ENCODE measurements around the gene TRANK1. TPM values are rescaled to one million over a fixed set of nuclear protein-coding genes. Genes with fewer than 3 reads are reported as not detected.
A peak's percentile ranks its signal among the peaks of the same experiment; 100 is the strongest.
"Not testable (repeated sequence)": the region's sequence is repeated elsewhere in the genome, so short reads cannot be mapped to it uniquely, and the experiment has no call there.

The TRANK1 gene
- total and polyA plus RNA-seq, 2 donors, result 6.8 to 19.0 TPM

- no peak overlapping the region for H3K4me3 ChIP-seq (ENCODE audit: low read length in 2 of 2)
- H3K9me3 ChIP-seq (ENCODE audit: control insufficient read depth in 2 of 2, insufficient read depth in 1 of 2, low read length in 1 of 2), result no peaks in the 10 kb centered on the region
- H3K36me3 ChIP-seq (ENCODE audit: control insufficient read depth in 2 of 2, insufficient read depth in 2 of 2, low read length in 1 of 2), result peaks cover 52 to 54% of the 10 kb centered on the region in 2 donors
- H3K27me3 ChIP-seq (ENCODE audit: control insufficient read depth in 2 of 2, insufficient read depth in 1 of 2, low read length in 1 of 2), result no peaks in the 10 kb centered on the region
- H3K4me1 ChIP-seq (ENCODE audit: control insufficient read depth in 2 of 2, insufficient read depth in 2 of 2, low read length in 2 of 2), result peaks cover 12 to 18% of the 10 kb centered on the region in 2 donors
- DNase-seq (ENCODE audit: low read depth in 6 of 9, low spot score in 9 of 9), result no peak
- H3K27ac ChIP-seq (ENCODE audit: low read depth in 1 of 2, low read length in 1 of 2), result peak overlapping the region in 1 of 2 donors; percentile 51
- WGBS, result 97% methylated on average over 12 of the region's 12 CpGs
These were observed 52.3 kb downstream of the TRANK1 start for GRCh38 chr3:36892457-36893136.

- Histone ChIP-seq H3K36me3 (ENCODE audit: control insufficient read depth in 2 of 2, insufficient read depth in 2 of 2, low read length in 1 of 2) (peaks cover 58 to 59% of the 10 kb centered on the region in 2 donors), H3K4me1 (ENCODE audit: control insufficient read depth in 2 of 2, insufficient read depth in 2 of 2, low read length in 2 of 2) (peaks cover 12 to 18% of the 10 kb centered on the region in 2 donors), H3K9me3 (ENCODE audit: control insufficient read depth in 2 of 2, insufficient read depth in 1 of 2, low read length in 1 of 2) (no peaks in the 10 kb centered on the region), H3K4me3 (ENCODE audit: low read length in 2 of 2) (no peak overlapping the region), H3K27ac (ENCODE audit: low read depth in 1 of 2, low read length in 1 of 2) (no peak overlapping the region), H3K27me3 (ENCODE audit: control insufficient read depth in 2 of 2, insufficient read depth in 1 of 2, low read length in 1 of 2) (no peaks in the 10 kb centered on the region)
- WGBS, result 91% methylated on average over 4 of the region's 4 CpGs
- DNase-seq (ENCODE audit: low read depth in 6 of 9, low spot score in 9 of 9), result no peak
These were observed 53.1 kb downstream of the TRANK1 start for GRCh38 chr3:36891701-36892160.

GRCh38 chr3:36891097-36891496, 53.8 kb downstream of the TRANK1 start:
- H3K27me3 ChIP-seq (ENCODE audit: control insufficient read depth in 2 of 2, insufficient read depth in 1 of 2, low read length in 1 of 2); H3K4me3 ChIP-seq (ENCODE audit: low read length in 2 of 2); H3K27ac ChIP-seq (ENCODE audit: low read depth in 1 of 2, low read length in 1 of 2); DNase-seq (ENCODE audit: low read depth in 6 of 9, low spot score in 9 of 9); H3K9me3 ChIP-seq (ENCODE audit: control insufficient read depth in 2 of 2, insufficient read depth in 1 of 2, low read length in 1 of 2): not testable (repeated sequence)
- H3K36me3 ChIP-seq (ENCODE audit: control insufficient read depth in 2 of 2, insufficient read depth in 2 of 2, low read length in 1 of 2), result peaks cover 60 to 61% of the 10 kb centered on the region in 2 donors
- WGBS, result 97% methylated on average over 7 of the region's 7 CpGs
- peaks cover 12 to 18% of the 10 kb centered on the region in 2 donors for H3K4me1 ChIP-seq (ENCODE audit: control insufficient read depth in 2 of 2, insufficient read depth in 2 of 2, low read length in 2 of 2)

- DNase-seq (ENCODE audit: low read depth in 6 of 9, low spot score in 9 of 9), result peak in 1 of 9 donors; percentile 27
- Histone ChIP-seq H3K9me3 (ENCODE audit: control insufficient read depth in 2 of 2, insufficient read depth in 1 of 2, low read length in 1 of 2) (no peaks in the 10 kb centered on the region), H3K27me3 (ENCODE audit: control insufficient read depth in 2 of 2, insufficient read depth in 1 of 2, low read length in 1 of 2) (no peaks in the 10 kb centered on the region), H3K27ac (ENCODE audit: low read depth in 1 of 2, low read length in 1 of 2) (no peak overlapping the region), H3K36me3 (ENCODE audit: control insufficient read depth in 2 of 2, insufficient read depth in 2 of 2, low read length in 1 of 2) (peaks cover 60 to 61% of the 10 kb centered on the region in 2 donors), H3K4me3 (ENCODE audit: low read length in 2 of 2) (no peak overlapping the region), H3K4me1 (ENCODE audit: control insufficient read depth in 2 of 2, insufficient read depth in 2 of 2, low read length in 2 of 2) (peaks cover 12 to 18% of the 10 kb centered on the region in 2 donors)
These were observed 54.6 kb downstream of the TRANK1 start for GRCh38 chr3:36890261-36890660.

- Histone ChIP-seq H3K36me3 (ENCODE audit: control insufficient read depth in 2 of 2, insufficient read depth in 2 of 2, low read length in 1 of 2) (peaks cover 5 to 9% of the 10 kb centered on the region in 2 donors), H3K9me3 (ENCODE audit: control insufficient read depth in 2 of 2, insufficient read depth in 1 of 2, low read length in 1 of 2) (no peaks in the 10 kb centered on the region), H3K4me1 (ENCODE audit: control insufficient read depth in 2 of 2, insufficient read depth in 2 of 2, low read length in 2 of 2) (peaks cover 2 to 10% of the 10 kb centered on the region in 2 donors), H3K27ac (ENCODE audit: low read depth in 1 of 2, low read length in 1 of 2) (no peak overlapping the region), H3K27me3 (ENCODE audit: control insufficient read depth in 2 of 2, insufficient read depth in 1 of 2, low read length in 1 of 2) (no peaks in the 10 kb centered on the region), H3K4me3 (ENCODE audit: low read length in 2 of 2) (no peak overlapping the region)
- WGBS, result 99% methylated on average over 4 of the region's 4 CpGs
- DNase-seq (ENCODE audit: low read depth in 6 of 9, low spot score in 9 of 9), result no peak
These were observed 63.1 kb downstream of the TRANK1 start for GRCh38 chr3:36881735-36882134.

- H3K4me1 ChIP-seq (ENCODE audit: control insufficient read depth in 2 of 2, insufficient read depth in 2 of 2, low read length in 2 of 2), result peaks cover 10 to 18% of the 10 kb centered on the region in 2 donors
- not testable (repeated sequence) for H3K9me3 ChIP-seq (ENCODE audit: control insufficient read depth in 2 of 2, insufficient read depth in 1 of 2, low read length in 1 of 2); DNase-seq (ENCODE audit: low read depth in 6 of 9, low spot score in 9 of 9); H3K27ac ChIP-seq (ENCODE audit: low read depth in 1 of 2, low read length in 1 of 2); H3K27me3 ChIP-seq (ENCODE audit: control insufficient read depth in 2 of 2, insufficient read depth in 1 of 2, low read length in 1 of 2); H3K4me3 ChIP-seq (ENCODE audit: low read length in 2 of 2); H3K36me3 ChIP-seq (ENCODE audit: control insufficient read depth in 2 of 2, insufficient read depth in 2 of 2, low read length in 1 of 2)
- 97% methylated on average over 1 of the region's 1 CpG for WGBS
These were observed 65.0 kb downstream of the TRANK1 start for GRCh38 chr3:36879842-36880241.

- H3K27me3 ChIP-seq (ENCODE audit: control insufficient read depth in 2 of 2, insufficient read depth in 1 of 2, low read length in 1 of 2), result no peaks in the 10 kb centered on the region
- H3K4me1 ChIP-seq (ENCODE audit: control insufficient read depth in 2 of 2, insufficient read depth in 2 of 2, low read length in 2 of 2), result peaks cover 10 to 18% of the 10 kb centered on the region in 2 donors
- no peak overlapping the region for H3K4me3 ChIP-seq (ENCODE audit: low read length in 2 of 2)
- peak overlapping the region in 1 of 2 donors; percentile 94 for H3K27ac ChIP-seq (ENCODE audit: low read depth in 1 of 2, low read length in 1 of 2)
- H3K9me3 ChIP-seq (ENCODE audit: control insufficient read depth in 2 of 2, insufficient read depth in 1 of 2, low read length in 1 of 2), result no peaks in the 10 kb centered on the region
- 92% methylated on average over 9 of the region's 9 CpGs for WGBS
- peaks cover 3 to 4% of the 10 kb centered on the region in 2 donors for H3K36me3 ChIP-seq (ENCODE audit: control insufficient read depth in 2 of 2, insufficient read depth in 2 of 2, low read length in 1 of 2)
- peak in 1 of 9 donors; percentile 31 for DNase-seq (ENCODE audit: low read depth in 6 of 9, low spot score in 9 of 9)
These were observed 66.7 kb downstream of the TRANK1 start for GRCh38 chr3:36877930-36878685.

- peak in 7 of 9 donors; percentile 29 to 82 (median 47) for DNase-seq (ENCODE audit: low read depth in 6 of 9, low spot score in 9 of 9)
- Histone ChIP-seq H3K4me1 (ENCODE audit: control insufficient read depth in 2 of 2, insufficient read depth in 2 of 2, low read length in 2 of 2) (peaks cover 10 to 18% of the 10 kb centered on the region in 2 donors), H3K9me3 (ENCODE audit: control insufficient read depth in 2 of 2, insufficient read depth in 1 of 2, low read length in 1 of 2) (no peaks in the 10 kb centered on the region), H3K36me3 (ENCODE audit: control insufficient read depth in 2 of 2, insufficient read depth in 2 of 2, low read length in 1 of 2) (peaks cover 0 to 4% of the 10 kb centered on the region in 2 donors), H3K27me3 (ENCODE audit: control insufficient read depth in 2 of 2, insufficient read depth in 1 of 2, low read length in 1 of 2) (no peaks in the 10 kb centered on the region), H3K4me3 (ENCODE audit: low read length in 2 of 2) (peak overlapping the region in 1 of 2 donors; percentile 30), H3K27ac (ENCODE audit: low read depth in 1 of 2, low read length in 1 of 2) (peak overlapping the region; percentile 80 to 94)
- 27% methylated on average over 7 of the region's 7 CpGs for WGBS
These were observed 68.5 kb downstream of the TRANK1 start for GRCh38 chr3:36876181-36876936.
